GM23338 (cell line): Measurements from ENCODE around the gene ASAP2. TPM values are rescaled to one million over a fixed set of nuclear protein-coding genes. Genes with fewer than 3 reads are reported as not detected.

Source experiments
- ATAC-seq: fragments of 200-7000 bp; cut with Tn5 transposase; 3 replicates; pipeline ENCODE4 v1.9.1; 2020
- DNase-seq: peaks from one replicate; pipeline ENCODE4 v3.0.0-alpha.2; 2015; ENCODE audit warnings: low spot score
- H2AFZ ChIP-seq: fragments of 200-600 bp; sonication (generic); 2 replicates; pipeline ENCODE4 v1.8.0; 2016; ENCODE audit warnings: antibody characterized with exemption, mild to moderate bottlenecking, moderate library complexity
- H3F3A ChIP-seq: fragments of 200-600 bp; sonication (generic); replicated peaks from 2 replicates; pipeline ENCODE4 v1.8.0; 2017; ENCODE audit warnings: antibody characterized with exemption, mixed run types, low read depth
- H3K27ac ChIP-seq: fragments of 200-600 bp; sonication (generic); 2 replicates; pipeline ENCODE4 v1.6.1; 2016; ENCODE audit warnings: low read depth
- H3K27me3 ChIP-seq: fragments of 200-600 bp; sonication (generic); 2 replicates; pipeline ENCODE4 v1.8.0; 2016; ENCODE audit warnings: mild to moderate bottlenecking, mixed run types, moderate library complexity; ENCODE audit not compliant: insufficient read depth
- H3K36me3 ChIP-seq: fragments of 200-600 bp; sonication (generic); 2 replicates; pipeline ENCODE4 v1.8.0; 2016; ENCODE audit warnings: mild to moderate bottlenecking; ENCODE audit not compliant: insufficient read depth
- H3K4me1 ChIP-seq: fragments of 200-600 bp; sonication (generic); 2 replicates; pipeline ENCODE4 v1.8.0; 2016; ENCODE audit warnings: mild to moderate bottlenecking, moderate library complexity; ENCODE audit not compliant: insufficient read depth
- H3K4me2 ChIP-seq: fragments of 200-600 bp; sonication (generic); 2 replicates; pipeline ENCODE4 v1.7.1; 2017; ENCODE audit warnings: mixed run types
- H3K4me3 ChIP-seq: fragments of 200-600 bp; sonication (generic); 2 replicates; pipeline ENCODE4 v1.6.1; 2016; ENCODE audit warnings: mixed run types
- H3K79me2 ChIP-seq: fragments of 200-600 bp; sonication (generic); replicated peaks from 2 replicates; pipeline ENCODE4 v1.8.0; 2017; ENCODE audit warnings: mild to moderate bottlenecking; ENCODE audit not compliant: insufficient read depth
- H3K9me2 ChIP-seq: fragments of 200-600 bp; sonication (generic); 2 replicates; pipeline ENCODE4 v1.8.0; 2017; ENCODE audit not compliant: insufficient read depth
- H4K20me1 ChIP-seq: fragments of 200-600 bp; sonication (generic); replicated peaks from 2 replicates; pipeline ENCODE4 v1.8.0; 2017; ENCODE audit warnings: mild to moderate bottlenecking; ENCODE audit not compliant: insufficient read depth
- H3K27ac Mint-ChIP-seq: 2 replicates; pipeline ENCODE4 v1.8.0; 2020; ENCODE audit warnings: inconsistent platforms, mild to moderate bottlenecking, moderate library complexity, mixed read lengths
- H3K27me3 Mint-ChIP-seq: 3 replicates; pipeline ENCODE4 v1.8.0; 2022; ENCODE audit warnings: low read depth, mild to moderate bottlenecking, moderate library complexity, mixed read lengths, inconsistent platforms; ENCODE audit not compliant: insufficient read depth, poor library complexity
- H3K36me3 Mint-ChIP-seq: 3 replicates; pipeline ENCODE4 v1.8.0; 2021; ENCODE audit warnings: low read depth, mild to moderate bottlenecking, inconsistent platforms, moderate library complexity, mixed read lengths
- H3K4me1 Mint-ChIP-seq: 3 replicates; pipeline ENCODE4 v1.8.0; 2020; ENCODE audit warnings: mild to moderate bottlenecking, inconsistent platforms, mixed read lengths
- H3K4me3 Mint-ChIP-seq: 3 replicates; pipeline ENCODE4 v1.8.0; 2021; ENCODE audit warnings: moderate library complexity, mild to moderate bottlenecking, inconsistent platforms, mixed read lengths
- H3K9me3 Mint-ChIP-seq: 3 replicates; pipeline ENCODE4 v1.8.0; 2020; ENCODE audit warnings: moderate library complexity, mild to moderate bottlenecking, inconsistent platforms, mixed read lengths
- CTCF ChIP-seq, 2 experiments: fragments of 200-600 bp in 1 of 2; sonication (generic) in 1 of 2; conservative IDR thresholded peaks; 2 replicates each; pipeline versions ENCODE4 v1.5.1 to v1.6.1; 2016 to 2017; ENCODE audit warnings: antibody characterized with exemption in 2 of 2, low read depth in 2 of 2, mild to moderate bottlenecking in 2 of 2, moderate library complexity in 1 of 2
- EZH2phosphoT487 ChIP-seq: fragments of 200-600 bp; sonication (generic); IDR thresholded peaks from one replicate; pipeline ENCODE4 v1.8.1; 2018; ENCODE audit warnings: antibody characterized with exemption; ENCODE audit not compliant: unreplicated experiment
- NANOG ChIP-seq: IDR thresholded peaks from 2 replicates; pipeline ENCODE4 v1.6.1; 2016; ENCODE audit warnings: antibody characterized with exemption, borderline replicate concordance
- ZNF114 ChIP-seq: fragments of 250-450 bp; sonication (Bioruptor Pico); IDR thresholded peaks from 2 replicates; pipeline ENCODE4 v1.5.0; 2020; ENCODE audit warnings: mild to moderate bottlenecking, moderate library complexity
- ZNF331 ChIP-seq: fragments of 250-450 bp; sonication (Bioruptor Pico); IDR thresholded peaks from 2 replicates; pipeline ENCODE4 v1.5.0; 2020; ENCODE audit warnings: low read depth, mild to moderate bottlenecking, moderate library complexity
- ZNF462 ChIP-seq: fragments of 250-450 bp; sonication (Bioruptor Pico); IDR thresholded peaks from 2 replicates; pipeline ENCODE4 v1.5.0; 2020; ENCODE audit warnings: mild to moderate bottlenecking, moderate library complexity
- polyA plus RNA-seq: library from polyadenylated mRNA; unstranded; fragments of >200 nt; fragmentation: Nextera tagmentation; extraction: Ambion mirVana; gene quantifications from 2 replicates; pipeline ENCODE4 v1.2.1, GENCODE V29; 2016
- total RNA-seq: library from RNA; depleted of rRNA; stranded (reverse); fragments of >200 nt; shearing (Covaris generic); gene quantifications from 2 replicates; pipeline ENCODE4 v1.2.3, GENCODE V29; 2014

Gene ASAP2
- total and polyA plus RNA-seq, 2 experiments from 2014 or later: 2.6 to 15.6 TPM

GRCh38 chr2:9337901-9338300 lies 131.3 kb downstream of the ASAP2 start (continued):
- TF ChIP-seq ZNF462 (CRISPR knock-in tag): no peak
- no peak for TF ChIP-seq ZNF331 (CRISPR knock-in tag)

GRCh38 chr2:9341337-9341887 lies 134.8 kb downstream of the ASAP2 start:
- TF ChIP-seq ZNF114 (CRISPR knock-in tag) (no peak), CTCF (conservative IDR thresholded peaks at IDR 0.05; ENCODE audit: low read depth in 2 of 2) (no peak), NANOG (no peak), ZNF331 (CRISPR knock-in tag) (no peak), EZH2phosphoT487 (no peak)
- Mint-ChIP-seq H3K27ac (peak overlapping the region; percentile 18; the same call in 1 of the 2 replicates), H3K4me1 (peaks cover under 1% of the 10 kb centered on the region; the same call in 2 of the 3 replicates), H3K4me3 (no peak overlapping the region), H3K9me3 (no peaks in the 10 kb centered on the region), H3K27me3 (no peaks in the 10 kb centered on the region), H3K36me3 (peaks cover 16% of the 10 kb centered on the region; the same call in 2 of the 3 replicates)
- ATAC-seq: no peak
- Histone ChIP-seq H3K36me3 (no peaks in the 10 kb centered on the region), H2AFZ (no peak overlapping the region), H4K20me1 (no peaks in the 10 kb centered on the region), H3K4me1 (no peaks in the 10 kb centered on the region), H3K79me2 (no peaks in the 10 kb centered on the region), H3K27ac (no peak overlapping the region), H3K9me2 (no peaks in the 10 kb centered on the region), H3K27me3 (no peaks in the 10 kb centered on the region), H3F3A (no peaks in the 10 kb centered on the region), H3K4me2 (no peak overlapping the region), H3K4me3 (no peak overlapping the region)
- no peak for DNase-seq
